ENCODE results near the gene RHCG.

The RHCG gene

GRCh38 chr15:89513284-89513683, 16.9 kb upstream of the RHCG start:
- H2BK5ac ChIP-seq (ENCODE audit: low read depth, low read length, poor library complexity, severe bottlenecking), result no peak overlapping the region
- H3K79me1 ChIP-seq (replicated peaks; ENCODE audit: low read length, poor library complexity, severe bottlenecking), result no peaks in the 10 kb centered on the region
- no peak overlapping the region for H3K4me3 ChIP-seq (ENCODE audit: insufficient read depth in 1 of 2, low read depth in 1 of 2, low read length in 2 of 2)
- H3K18ac ChIP-seq (ENCODE audit: low read depth in 1 of 2, low read length in 2 of 2), result no peak overlapping the region
- WGBS, result 39% methylated on average over 3 of the region's 3 CpGs
- no peak for DNase-seq
- no peak overlapping the region for H2BK15ac ChIP-seq (ENCODE audit: low read depth, poor library complexity, severe bottlenecking)
- peaks cover 39 to 63% of the 10 kb centered on the region in 2 experiments for H3K27me3 ChIP-seq (ENCODE audit: control insufficient read depth in 1 of 2, insufficient read depth in 1 of 2, low read length in 2 of 2)
- no peak overlapping the region for H4K8ac ChIP-seq (ENCODE audit: low read length)
- no peaks in the 10 kb centered on the region for H3K4me1 ChIP-seq (ENCODE audit: control insufficient read depth, insufficient read depth, low read depth, low read length)
- no peak overlapping the region for H2AFZ ChIP-seq (ENCODE audit: low read depth, low read length)
- no peak overlapping the region for H2BK120ac ChIP-seq (ENCODE audit: low read depth, low read length)
- no peak overlapping the region for H3K23ac ChIP-seq (ENCODE audit: low read length in 2 of 2)
- H3K4ac ChIP-seq (ENCODE audit: low read depth in 1 of 2, low read length in 2 of 2), result no peak overlapping the region
- H3K9me3 ChIP-seq (ENCODE audit: control insufficient read depth, low read length), result no peaks in the 10 kb centered on the region
- H3K9ac ChIP-seq (ENCODE audit: low read length), result no peak overlapping the region
- no peak overlapping the region for H2AK5ac ChIP-seq (ENCODE audit: low read length, severe bottlenecking)
- no peak overlapping the region for H3K14ac ChIP-seq (ENCODE audit: low read length in 2 of 2)
- no peaks in the 10 kb centered on the region for H3K36me3 ChIP-seq (ENCODE audit: control insufficient read depth in 1 of 2, insufficient read depth in 2 of 2, low read depth in 1 of 2, low read length in 2 of 2)
- H4K91ac ChIP-seq (ENCODE audit: low read length), result no peak overlapping the region
- H3K4me2 ChIP-seq (ENCODE audit: low read length, poor library complexity, severe bottlenecking), result no peak overlapping the region
- no peak overlapping the region for H3K27ac ChIP-seq (ENCODE audit: low read length, poor library complexity, severe bottlenecking)
- H2BK12ac ChIP-seq (ENCODE audit: low read length in 2 of 2), result no peak overlapping the region

GRCh38 chr15:89512631-89513030, 16.2 kb upstream of the RHCG start:
- no peak overlapping the region for H3K9ac ChIP-seq (ENCODE audit: low read length)
- no peak for DNase-seq
- H2AK5ac ChIP-seq (ENCODE audit: low read length, severe bottlenecking), result no peak overlapping the region
- no peak overlapping the region for H4K91ac ChIP-seq (ENCODE audit: low read length)
- H3K4me1 ChIP-seq (ENCODE audit: control insufficient read depth, insufficient read depth, low read depth, low read length), result no peaks in the 10 kb centered on the region
- no peak overlapping the region for H2BK5ac ChIP-seq (ENCODE audit: low read depth, low read length, poor library complexity, severe bottlenecking)
- H3K14ac ChIP-seq (ENCODE audit: low read length in 2 of 2), result no peak overlapping the region
- H4K8ac ChIP-seq (ENCODE audit: low read length), result no peak overlapping the region
- no peak overlapping the region for H2BK120ac ChIP-seq (ENCODE audit: low read depth, low read length)
- H2BK12ac ChIP-seq (ENCODE audit: low read length in 2 of 2), result no peak overlapping the region
- H3K4me3 ChIP-seq (ENCODE audit: insufficient read depth in 1 of 2, low read depth in 1 of 2, low read length in 2 of 2), result no peak overlapping the region
- H3K36me3 ChIP-seq (ENCODE audit: control insufficient read depth in 1 of 2, insufficient read depth in 2 of 2, low read depth in 1 of 2, low read length in 2 of 2), result no peaks in the 10 kb centered on the region
- H3K18ac ChIP-seq (ENCODE audit: low read depth in 1 of 2, low read length in 2 of 2), result no peak overlapping the region
- H2AFZ ChIP-seq (ENCODE audit: low read depth, low read length), result no peak overlapping the region
- no peak overlapping the region for H3K27ac ChIP-seq (ENCODE audit: low read length, poor library complexity, severe bottlenecking)
- no peaks in the 10 kb centered on the region for H3K79me1 ChIP-seq (replicated peaks; ENCODE audit: low read length, poor library complexity, severe bottlenecking)
- H3K4me2 ChIP-seq (ENCODE audit: low read length, poor library complexity, severe bottlenecking), result no peak overlapping the region
- WGBS, result 51% methylated on average over 4 of the region's 4 CpGs
- H3K4ac ChIP-seq (ENCODE audit: low read depth in 1 of 2, low read length in 2 of 2), result no peak overlapping the region
- no peaks in the 10 kb centered on the region for H3K9me3 ChIP-seq (ENCODE audit: control insufficient read depth, low read length)
- H2BK15ac ChIP-seq (ENCODE audit: low read depth, poor library complexity, severe bottlenecking), result no peak overlapping the region
- H3K27me3 ChIP-seq (ENCODE audit: control insufficient read depth in 1 of 2, insufficient read depth in 1 of 2, low read length in 2 of 2), result peaks cover 39 to 62% of the 10 kb centered on the region in 2 experiments
- no peak overlapping the region for H3K23ac ChIP-seq (ENCODE audit: low read length in 2 of 2)

GRCh38 chr15:89506026-89506686, 9.8 kb upstream of the RHCG start:
- Histone ChIP-seq H2BK5ac (ENCODE audit: low read depth, low read length, poor library complexity, severe bottlenecking) (no peak overlapping the region), H3K27ac (ENCODE audit: low read length, poor library complexity, severe bottlenecking) (no peak overlapping the region), H3K14ac (ENCODE audit: low read length in 2 of 2) (no peak overlapping the region), H2BK120ac (ENCODE audit: low read depth, low read length) (no peak overlapping the region), H4K91ac (ENCODE audit: low read length) (no peak overlapping the region), H3K4me3 (ENCODE audit: insufficient read depth in 1 of 2, low read depth in 1 of 2, low read length in 2 of 2) (no peak overlapping the region), H3K9ac (ENCODE audit: low read length) (no peak overlapping the region), H2AK5ac (ENCODE audit: low read length, severe bottlenecking) (no peak overlapping the region), H2BK12ac (ENCODE audit: low read length in 2 of 2) (no peak overlapping the region), H2BK15ac (ENCODE audit: low read depth, poor library complexity, severe bottlenecking) (no peak overlapping the region), H3K4ac (ENCODE audit: low read depth in 1 of 2, low read length in 2 of 2) (no peak overlapping the region), H4K8ac (ENCODE audit: low read length) (no peak overlapping the region), H3K79me1 (replicated peaks; ENCODE audit: low read length, poor library complexity, severe bottlenecking) (no peaks in the 10 kb centered on the region), H3K4me2 (ENCODE audit: low read length, poor library complexity, severe bottlenecking) (no peak overlapping the region), H3K9me3 (ENCODE audit: control insufficient read depth, low read length) (peaks cover 4% of the 10 kb centered on the region), H3K18ac (ENCODE audit: low read depth in 1 of 2, low read length in 2 of 2) (no peak overlapping the region), H3K4me1 (ENCODE audit: control insufficient read depth, insufficient read depth, low read depth, low read length) (no peaks in the 10 kb centered on the region), H3K23ac (ENCODE audit: low read length in 2 of 2) (no peak overlapping the region), H2AFZ (ENCODE audit: low read depth, low read length) (no peak overlapping the region), H3K36me3 (ENCODE audit: control insufficient read depth in 1 of 2, insufficient read depth in 2 of 2, low read depth in 1 of 2, low read length in 2 of 2) (no peaks in the 10 kb centered on the region), H3K27me3 (ENCODE audit: control insufficient read depth in 1 of 2, insufficient read depth in 1 of 2, low read length in 2 of 2) (peaks cover 46 to 54% of the 10 kb centered on the region in 2 experiments)
- no peak for DNase-seq
- WGBS, result 80% methylated on average over 4 of the region's 4 CpGs

- H2AK5ac ChIP-seq (ENCODE audit: low read length, severe bottlenecking), result no peak overlapping the region
- no peak overlapping the region for H3K4me2 ChIP-seq (ENCODE audit: low read length, poor library complexity, severe bottlenecking)
- H3K14ac ChIP-seq (ENCODE audit: low read length in 2 of 2), result no peak overlapping the region
- no peak overlapping the region for H4K8ac ChIP-seq (ENCODE audit: low read length)
- no peak overlapping the region for H2BK12ac ChIP-seq (ENCODE audit: low read length in 2 of 2)
- no peak overlapping the region for H2AFZ ChIP-seq (ENCODE audit: low read depth, low read length)
- no peak for DNase-seq
- H3K9ac ChIP-seq (ENCODE audit: low read length), result no peak overlapping the region
- peaks cover 47 to 57% of the 10 kb centered on the region in 2 experiments for H3K27me3 ChIP-seq (ENCODE audit: control insufficient read depth in 1 of 2, insufficient read depth in 1 of 2, low read length in 2 of 2)
- H3K4ac ChIP-seq (ENCODE audit: low read depth in 1 of 2, low read length in 2 of 2), result no peak overlapping the region
- no peak overlapping the region for H4K91ac ChIP-seq (ENCODE audit: low read length)
- H3K23ac ChIP-seq (ENCODE audit: low read length in 2 of 2), result no peak overlapping the region
- H2BK5ac ChIP-seq (ENCODE audit: low read depth, low read length, poor library complexity, severe bottlenecking), result no peak overlapping the region
- H3K27ac ChIP-seq (ENCODE audit: low read length, poor library complexity, severe bottlenecking), result no peak overlapping the region
- 78% methylated on average over 1 of the region's 4 CpGs for WGBS
- H2BK120ac ChIP-seq (ENCODE audit: low read depth, low read length), result no peak overlapping the region
- H3K79me1 ChIP-seq (replicated peaks; ENCODE audit: low read length, poor library complexity, severe bottlenecking), result no peaks in the 10 kb centered on the region
- H2BK15ac ChIP-seq (ENCODE audit: low read depth, poor library complexity, severe bottlenecking), result no peak overlapping the region
- H3K9me3 ChIP-seq (ENCODE audit: control insufficient read depth, low read length), result peaks cover 4% of the 10 kb centered on the region
- no peak overlapping the region for H3K18ac ChIP-seq (ENCODE audit: low read depth in 1 of 2, low read length in 2 of 2)
- no peaks in the 10 kb centered on the region for H3K36me3 ChIP-seq (ENCODE audit: control insufficient read depth in 1 of 2, insufficient read depth in 2 of 2, low read depth in 1 of 2, low read length in 2 of 2)
- no peaks in the 10 kb centered on the region for H3K4me1 ChIP-seq (ENCODE audit: control insufficient read depth, insufficient read depth, low read depth, low read length)
- no peak overlapping the region for H3K4me3 ChIP-seq (ENCODE audit: insufficient read depth in 1 of 2, low read depth in 1 of 2, low read length in 2 of 2)
These were observed 7.8 kb upstream of the RHCG start for GRCh38 chr15:89504166-89504565.
